Peyer's patch (tissue), 4 donors: ENCODE results near the gene MAP2K3. TPM values are rescaled to one million over a fixed set of nuclear protein-coding genes. Genes with fewer than 3 reads are reported as not detected.

Experiments used
- DNase-seq, 3 donors: peaks; one replicate each; pipeline ENCODE4 v3.0.0-alpha.2; 2017 to 2019
- H3K27ac ChIP-seq, 4 donors: fragments of 200-600 bp; sonication (generic); one replicate each; pipeline ENCODE4 v1.5.1; 2016 to 2019
- H3K27me3 ChIP-seq, 2 donors: fragments of 200-600 bp; sonication (generic); one replicate each; pipeline ENCODE4 v1.5.1; 2019
- H3K36me3 ChIP-seq, 3 donors: fragments of 200-600 bp; sonication (generic); one replicate each; pipeline ENCODE4 v1.5.1; 2016 to 2019
- H3K4me1 ChIP-seq, 4 donors: fragments of 200-600 bp; sonication (generic); one replicate each; pipeline ENCODE4 v1.5.1; 2016 to 2019
- H3K4me3 ChIP-seq, 4 donors: fragments of 200-600 bp; sonication (generic); 1 replicate in 3 of 4; 2 replicates in 1 of 4; pipeline ENCODE4 v1.5.1; 2016 to 2019; ENCODE audit warnings: mild to moderate bottlenecking in 1 of 4
- H3K9me3 ChIP-seq, 4 donors: fragments of 200-600 bp; sonication (generic); one replicate each; pipeline ENCODE4 v1.5.1; 2016 to 2019; ENCODE audit warnings: mild to moderate bottlenecking in 1 of 4
- POLR2A ChIP-seq, 2 donors: fragments of 450-650 bp; IDR thresholded peaks; one replicate each; pipeline ENCODE4 v1.5.1; 2017; ENCODE audit warnings: antibody characterized with exemption in 2 of 2, mild to moderate bottlenecking in 2 of 2, moderate library complexity in 2 of 2
- total RNA-seq, 4 donors: library from RNA; depleted of rRNA; stranded (reverse); fragments of >200 nt; gene quantifications; one replicate each; pipeline ENCODE4 v1.1.0, GENCODE V29; 2016
- TF ChIP-seq, protein P1 (sequence below), 6 experiments: fragments of 450-650 bp in 4 of 6; fragments of 200-600 bp in 2 of 6; sonication (generic) in 1 of 6; IDR thresholded peaks; one replicate each; pipeline ENCODE4 v1.5.1; 2017 to 2019; ENCODE audit warnings: antibody characterized with exemption in 6 of 6, mild to moderate bottlenecking in 3 of 6, moderate library complexity in 1 of 6

Gene MAP2K3
- total RNA-seq, 4 donors from 2014 or later, result 54.5 to 133 (median 102) TPM

DNA sequence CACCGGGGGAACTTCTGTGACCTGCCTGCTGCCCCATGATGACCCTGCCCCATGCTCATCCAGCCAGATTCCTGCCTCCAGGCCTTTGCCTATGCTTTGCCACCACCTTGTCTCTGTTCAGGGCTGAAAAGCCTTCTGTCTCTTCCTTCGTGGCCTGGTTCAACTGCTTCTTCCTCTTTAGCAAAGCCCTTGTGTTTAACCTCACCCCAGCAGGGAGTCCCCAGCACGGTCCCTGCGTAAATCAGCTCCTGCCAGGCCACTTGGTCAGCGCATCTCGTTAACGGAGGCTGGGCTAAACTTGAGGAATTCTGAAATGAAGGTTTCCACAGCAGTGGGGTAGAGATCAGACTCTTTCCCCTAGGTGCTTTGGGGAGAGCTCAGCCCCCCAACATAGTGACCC lies 75.5 kb downstream of the MAP2K3 start:
- H3K27ac ChIP-seq, result no peak overlapping the region
- TF ChIP-seq POLR2A (IDR thresholded peaks at IDR 0.05), result no peak
- TF ChIP-seq, protein P1, sequence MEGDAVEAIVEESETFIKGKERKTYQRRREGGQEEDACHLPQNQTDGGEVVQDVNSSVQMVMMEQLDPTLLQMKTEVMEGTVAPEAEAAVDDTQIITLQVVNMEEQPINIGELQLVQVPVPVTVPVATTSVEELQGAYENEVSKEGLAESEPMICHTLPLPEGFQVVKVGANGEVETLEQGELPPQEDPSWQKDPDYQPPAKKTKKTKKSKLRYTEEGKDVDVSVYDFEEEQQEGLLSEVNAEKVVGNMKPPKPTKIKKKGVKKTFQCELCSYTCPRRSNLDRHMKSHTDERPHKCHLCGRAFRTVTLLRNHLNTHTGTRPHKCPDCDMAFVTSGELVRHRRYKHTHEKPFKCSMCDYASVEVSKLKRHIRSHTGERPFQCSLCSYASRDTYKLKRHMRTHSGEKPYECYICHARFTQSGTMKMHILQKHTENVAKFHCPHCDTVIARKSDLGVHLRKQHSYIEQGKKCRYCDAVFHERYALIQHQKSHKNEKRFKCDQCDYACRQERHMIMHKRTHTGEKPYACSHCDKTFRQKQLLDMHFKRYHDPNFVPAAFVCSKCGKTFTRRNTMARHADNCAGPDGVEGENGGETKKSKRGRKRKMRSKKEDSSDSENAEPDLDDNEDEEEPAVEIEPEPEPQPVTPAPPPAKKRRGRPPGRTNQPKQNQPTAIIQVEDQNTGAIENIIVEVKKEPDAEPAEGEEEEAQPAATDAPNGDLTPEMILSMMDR (IDR thresholded peaks at IDR 0.05), result no peak
- DNase-seq, result no peak
- H3K4me1 ChIP-seq, result no peaks in the 10 kb centered on the region
- no peak overlapping the region for H3K4me3 ChIP-seq
- H3K36me3 ChIP-seq, result no peaks in the 10 kb centered on the region
- no peaks in the 10 kb centered on the region for H3K27me3 ChIP-seq
- no peaks in the 10 kb centered on the region for H3K9me3 ChIP-seq

GRCh38 chr17:21361020-21361809 lies 76.7 kb downstream of the MAP2K3 start:
- no peak for DNase-seq
- TF ChIP-seq, protein P1 (IDR thresholded peaks at IDR 0.05), result no peak
- no peak overlapping the region for H3K27ac ChIP-seq
- H3K9me3 ChIP-seq, result no peaks in the 10 kb centered on the region
- no peaks in the 10 kb centered on the region for H3K27me3 ChIP-seq
- H3K4me3 ChIP-seq, result no peak overlapping the region
- no peaks in the 10 kb centered on the region for H3K36me3 ChIP-seq
- H3K4me1 ChIP-seq, result no peaks in the 10 kb centered on the region

GRCh38 chr17:21362331-21362931 lies 77.9 kb downstream of the MAP2K3 start:
- no peak for TF ChIP-seq POLR2A (IDR thresholded peaks at IDR 0.05)
- TF ChIP-seq, protein P1 (IDR thresholded peaks at IDR 0.05), result no peak
- H3K36me3 ChIP-seq, result no peaks in the 10 kb centered on the region
- H3K4me1 ChIP-seq, result no peaks in the 10 kb centered on the region
- no peaks in the 10 kb centered on the region for H3K9me3 ChIP-seq
- no peak for DNase-seq
- no peaks in the 10 kb centered on the region for H3K27me3 ChIP-seq
- H3K4me3 ChIP-seq, result no peak overlapping the region
- no peak overlapping the region for H3K27ac ChIP-seq

- H3K9me3 ChIP-seq, result no peaks in the 10 kb centered on the region
- H3K4me3 ChIP-seq, result no peak overlapping the region
- no peak for TF ChIP-seq POLR2A (IDR thresholded peaks at IDR 0.05)
- TF ChIP-seq, protein P1 (IDR thresholded peaks at IDR 0.05), result no peak
- H3K27me3 ChIP-seq, result no peaks in the 10 kb centered on the region
- no peaks in the 10 kb centered on the region for H3K36me3 ChIP-seq
- DNase-seq, result no peak
- no peaks in the 10 kb centered on the region for H3K4me1 ChIP-seq
- no peak overlapping the region for H3K27ac ChIP-seq
Observed at GRCh38 chr17:21363776-21364642, 79.5 kb downstream of the MAP2K3 start.

Other genes starting within 250 kb of the MAP2K3 start
- gene USP22, start 241.7 kb upstream of the MAP2K3 start, total RNA-seq, result 100 to 1,000 TPM; 125 to 229 (median 146) TPM
- 10 to 100 TPM; 20.6 to 41.2 (median 26.2) TPM for gene DHRS7B, start 157.7 kb upstream of the MAP2K3 start, total RNA-seq
- 10 to 100 TPM; 19.3 to 26.0 (median 22.5) TPM for gene TMEM11, start 70.5 kb upstream of the MAP2K3 start, total RNA-seq
- gene NATD1, start 31.3 kb upstream of the MAP2K3 start, total RNA-seq, result 10 to 100 TPM in 2 of 4 donors, 1 to 10 TPM in 2; 5.0 to 11.4 (median 10.1) TPM
- 1 to 10 TPM in 1 of 4 donors, under 1 TPM in 1, not detected in 2; 0.94 to 1.7 TPM for gene KCNJ12, start 91.6 kb downstream of the MAP2K3 start, total RNA-seq